Suppressor macrophage treated with lipopolysaccharide for 1 hour (primary cell): ENCODE measurements around the gene RAVER1.
"Not testable (repeated sequence)": the region's sequence is repeated elsewhere in the genome, so short reads cannot be mapped to it uniquely, and the experiment has no call there.

Experiments
- DNase-seq, 3 donors: peaks; one replicate each; pipeline ENCODE4 v3.0.0-alpha.2; 2020 to 2022

Gene RAVER1

DNA sequence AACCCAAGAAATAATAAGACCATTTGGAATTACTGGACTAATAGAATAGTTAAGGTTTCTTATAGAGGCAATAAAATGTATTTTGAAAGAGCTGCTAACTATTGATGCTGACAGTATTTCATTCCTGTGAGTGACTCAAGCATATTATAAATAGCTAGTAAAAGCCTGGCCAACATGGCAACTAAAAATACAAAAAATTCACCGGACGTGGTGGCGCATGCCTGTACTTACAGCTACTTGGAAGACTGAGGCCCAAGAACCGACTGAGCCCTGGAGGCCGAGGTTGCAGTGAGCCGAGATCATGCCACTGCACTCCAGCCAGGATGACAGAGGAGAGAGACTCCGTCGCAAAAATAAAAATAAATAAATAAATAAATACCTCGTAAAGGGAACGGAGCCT, 11.5 kb upstream of the RAVER1 start:
- DNase-seq: no peak

DNA sequence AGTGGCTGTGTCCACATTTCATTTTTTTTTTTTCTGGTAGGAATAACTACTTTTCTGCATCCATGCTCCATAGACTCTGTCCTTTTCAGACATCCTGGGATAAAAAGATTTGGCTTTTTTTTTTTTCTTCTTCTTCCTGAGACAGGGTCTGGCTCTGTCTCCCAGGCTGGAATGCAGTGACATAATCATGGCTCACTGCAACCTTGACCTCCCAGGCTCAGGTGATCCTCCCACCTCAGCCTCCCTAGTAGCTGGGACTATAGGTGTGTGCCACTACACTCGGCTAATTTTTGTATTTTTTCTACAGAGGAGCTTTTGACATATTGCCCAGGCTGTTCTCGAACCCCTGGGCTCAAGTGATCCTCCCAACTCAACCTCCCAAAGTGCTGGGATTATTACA, 10.2 kb upstream of the RAVER1 start:
- DNase-seq: no peak

DNA sequence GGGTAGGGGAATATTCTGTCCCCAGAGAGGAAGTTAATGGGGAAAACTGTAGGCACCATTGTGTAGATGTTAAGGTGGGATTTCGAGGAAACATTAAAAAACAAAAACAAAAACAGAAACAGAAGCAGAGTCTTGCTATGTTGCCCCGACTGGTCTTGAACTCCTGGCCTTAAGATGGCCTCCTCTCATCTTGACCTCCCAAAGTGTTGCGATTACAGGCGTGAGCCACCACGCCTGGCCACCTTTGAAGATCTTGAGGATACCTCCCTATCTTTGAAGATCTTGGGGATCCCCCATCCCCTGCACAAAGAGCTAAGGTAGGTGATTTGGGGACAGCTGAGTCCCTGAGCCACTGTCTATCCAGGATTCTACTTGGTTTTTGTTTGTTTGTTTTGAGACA, 6.6 kb upstream of the RAVER1 start:
- DNase-seq: no peak

DNA sequence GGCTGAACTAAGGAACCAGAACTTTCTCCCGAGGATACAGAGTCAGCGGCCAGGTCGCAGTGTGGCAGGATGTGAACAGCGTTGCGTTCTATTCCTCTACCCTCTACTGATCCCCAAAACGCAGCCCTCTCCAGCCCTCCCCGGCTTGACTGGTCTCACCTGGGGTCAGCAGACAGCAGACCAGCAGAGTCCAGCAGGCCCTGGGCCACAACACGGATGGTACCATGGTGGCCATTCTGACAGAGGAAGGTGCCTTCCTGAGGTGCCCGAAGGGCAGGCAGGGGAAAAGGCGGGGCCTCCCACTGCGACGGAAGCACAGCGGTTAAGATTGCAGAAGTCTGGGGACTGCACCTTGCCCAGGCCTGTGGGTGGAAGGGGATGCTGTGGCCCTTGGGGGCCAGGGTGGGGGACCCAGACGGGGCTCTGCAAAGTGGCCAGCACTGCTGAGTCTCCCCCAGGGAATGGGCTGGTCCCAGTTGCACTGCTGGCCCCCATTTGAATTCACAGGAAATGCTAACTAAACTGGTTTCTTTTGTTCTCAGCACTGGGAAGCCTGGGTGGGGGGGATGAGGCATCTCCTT, 6.1 kb upstream of the RAVER1 start, which contains the start of gene ICAM3:
TSS of gene ICAM3 (minus strand) at position 245 of the 581 bp plus-strand sequence. CDS start at position 235, 10 bp downstream.
- peak; percentile 50 to 69 (median 53) for DNase-seq

DNA sequence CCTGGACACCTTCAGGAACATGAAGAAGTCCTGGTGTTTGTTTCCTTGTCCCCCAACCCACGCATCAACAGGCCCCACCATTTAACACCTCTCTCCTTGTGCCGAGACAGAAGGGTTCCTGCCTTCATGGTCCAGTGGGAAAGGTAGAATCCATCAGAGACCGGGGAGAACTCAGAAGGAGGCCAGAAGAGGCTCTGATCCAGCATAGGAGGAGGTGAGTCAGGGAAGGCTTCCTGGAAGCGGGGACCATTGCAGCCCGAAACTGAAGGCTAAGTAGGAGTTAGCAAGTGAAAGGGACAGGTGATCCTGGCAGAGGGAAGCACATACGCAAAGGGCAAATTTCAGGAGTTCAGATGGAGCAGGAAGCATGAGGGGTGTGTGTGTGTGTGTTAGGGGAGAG, 5.6 kb upstream of the RAVER1 start:
- no peak for DNase-seq

DNA sequence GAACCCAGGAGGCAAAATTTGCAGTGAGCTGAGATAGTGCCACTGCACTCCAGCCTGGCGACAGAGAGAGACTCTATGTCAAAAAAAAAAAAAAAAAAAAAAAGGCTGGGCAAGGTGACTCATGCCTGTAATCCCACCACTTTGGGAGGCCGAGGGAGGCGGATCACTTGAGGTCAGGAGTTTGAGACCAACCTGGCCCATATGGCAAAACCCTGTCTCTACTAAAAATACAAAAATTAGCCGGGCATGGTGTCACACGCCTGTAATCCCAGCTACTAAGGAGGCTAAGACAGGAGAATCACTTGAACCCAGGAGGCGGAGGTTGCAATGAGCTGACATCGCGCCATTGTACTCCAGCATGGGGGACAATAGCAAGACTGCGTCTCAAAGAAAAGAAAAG, 3.4 kb upstream of the RAVER1 start:
- DNase-seq: not testable (repeated sequence)

DNA sequence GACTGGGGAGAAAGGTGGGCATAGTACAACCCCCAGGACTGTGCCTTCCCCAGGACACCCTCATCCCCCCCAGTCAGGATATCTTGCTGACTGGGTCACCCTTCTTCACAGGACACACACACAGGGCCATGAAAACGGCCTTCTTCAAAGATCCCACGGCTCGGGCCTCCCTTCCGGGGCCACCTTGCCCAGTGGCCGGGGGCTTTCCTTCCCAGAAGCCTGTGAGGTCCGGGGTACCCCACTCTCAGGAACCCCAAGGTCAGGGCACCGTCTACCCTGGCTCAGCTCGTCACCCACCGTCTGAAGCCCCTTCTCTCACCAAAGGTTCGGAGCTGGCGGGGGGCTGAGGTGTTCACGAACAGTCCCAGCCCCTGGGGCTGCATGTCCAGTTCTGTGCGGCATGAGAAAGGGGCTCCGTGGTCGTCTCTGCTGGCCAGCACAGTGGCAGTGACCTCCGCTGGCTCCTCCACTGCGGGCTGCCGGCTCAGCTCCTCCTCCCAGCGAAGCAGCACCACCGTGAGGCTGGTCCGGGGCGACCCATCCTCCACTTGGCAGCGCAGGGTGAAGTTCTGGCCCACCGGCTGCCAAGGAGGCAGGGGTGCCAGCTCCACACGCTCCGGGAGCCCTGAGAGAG, 2.1 kb upstream of the RAVER1 start:
- DNase-seq: no peak

DNA sequence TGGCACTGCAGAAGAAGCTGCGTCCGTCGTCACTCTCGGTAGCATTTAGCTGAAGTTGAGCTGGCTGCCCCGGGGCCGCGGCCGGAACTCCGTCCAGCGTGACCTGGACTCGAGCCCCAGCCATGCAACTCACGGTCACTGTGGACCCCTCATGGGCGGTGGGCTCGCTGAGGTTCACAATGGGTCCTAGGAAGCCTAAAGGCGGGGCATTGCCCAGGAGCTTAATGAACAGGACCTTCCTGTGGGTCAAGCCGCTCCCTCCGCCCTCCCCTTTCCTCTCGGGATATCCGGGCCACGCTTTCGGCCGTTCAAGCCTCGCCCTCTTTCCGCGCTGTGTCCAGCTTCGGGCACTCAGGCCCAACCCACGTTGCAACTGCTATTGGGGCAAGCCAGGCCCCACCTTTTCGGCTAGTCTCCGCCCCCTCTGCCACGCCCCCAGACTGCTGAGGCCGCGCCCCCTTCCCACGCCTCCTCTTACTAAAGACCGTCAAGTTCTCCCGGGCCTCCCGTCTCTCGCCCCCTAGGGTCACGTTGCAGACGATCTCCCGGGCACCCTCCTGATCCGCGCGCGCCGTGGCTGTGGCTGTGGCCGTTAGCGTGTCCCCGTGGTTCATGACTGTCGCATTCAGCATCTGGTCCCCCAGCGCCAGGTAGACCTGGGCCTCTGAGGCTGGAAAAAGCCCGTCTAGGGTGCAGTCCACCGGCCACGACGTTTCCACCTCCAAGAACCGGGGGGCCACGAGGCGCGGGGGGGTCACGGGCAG, 1.4 kb upstream of the RAVER1 start:
- DNase-seq: peak; percentile 63 to 79 (median 65)

DNA sequence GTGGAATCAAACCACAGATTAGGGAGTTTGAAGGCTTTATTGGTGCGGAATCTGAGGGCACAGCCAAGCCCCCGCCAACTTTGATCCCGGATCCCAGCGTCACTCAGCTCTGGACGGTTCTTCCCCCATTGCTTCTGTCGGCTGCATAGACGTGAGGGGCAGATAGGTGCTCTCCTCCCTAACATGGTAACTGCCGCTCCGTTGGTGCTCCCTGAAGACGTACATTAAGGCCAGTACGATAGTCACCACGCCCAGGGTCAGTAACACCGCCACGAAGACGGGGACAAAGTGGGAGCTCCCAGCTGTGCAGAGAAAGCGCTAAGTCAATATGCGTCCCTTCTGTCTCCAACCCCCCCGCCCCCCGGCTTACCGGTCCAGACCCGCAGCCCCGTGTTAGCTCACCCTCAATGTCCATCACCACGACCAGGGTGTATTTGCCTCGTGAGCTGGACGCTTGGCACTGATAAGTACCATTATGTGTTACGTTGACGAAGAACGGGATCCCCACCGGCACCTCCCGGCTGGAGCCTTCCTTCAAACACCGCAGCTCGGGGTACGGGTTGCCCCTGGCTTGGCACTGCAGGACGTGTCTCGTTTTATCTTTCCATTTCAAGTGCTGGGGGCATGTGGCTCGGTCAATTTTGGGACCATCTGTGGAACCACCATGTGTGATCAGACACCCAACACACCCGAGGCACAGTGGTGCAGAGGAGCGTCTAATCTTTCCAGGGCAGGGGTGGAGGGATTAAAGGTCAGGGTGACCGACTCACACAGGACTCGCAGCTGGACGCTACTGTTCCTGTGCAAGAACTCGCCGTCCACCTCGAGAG, 644 bp upstream of the RAVER1 start:
- DNase-seq: no peak

DNA sequence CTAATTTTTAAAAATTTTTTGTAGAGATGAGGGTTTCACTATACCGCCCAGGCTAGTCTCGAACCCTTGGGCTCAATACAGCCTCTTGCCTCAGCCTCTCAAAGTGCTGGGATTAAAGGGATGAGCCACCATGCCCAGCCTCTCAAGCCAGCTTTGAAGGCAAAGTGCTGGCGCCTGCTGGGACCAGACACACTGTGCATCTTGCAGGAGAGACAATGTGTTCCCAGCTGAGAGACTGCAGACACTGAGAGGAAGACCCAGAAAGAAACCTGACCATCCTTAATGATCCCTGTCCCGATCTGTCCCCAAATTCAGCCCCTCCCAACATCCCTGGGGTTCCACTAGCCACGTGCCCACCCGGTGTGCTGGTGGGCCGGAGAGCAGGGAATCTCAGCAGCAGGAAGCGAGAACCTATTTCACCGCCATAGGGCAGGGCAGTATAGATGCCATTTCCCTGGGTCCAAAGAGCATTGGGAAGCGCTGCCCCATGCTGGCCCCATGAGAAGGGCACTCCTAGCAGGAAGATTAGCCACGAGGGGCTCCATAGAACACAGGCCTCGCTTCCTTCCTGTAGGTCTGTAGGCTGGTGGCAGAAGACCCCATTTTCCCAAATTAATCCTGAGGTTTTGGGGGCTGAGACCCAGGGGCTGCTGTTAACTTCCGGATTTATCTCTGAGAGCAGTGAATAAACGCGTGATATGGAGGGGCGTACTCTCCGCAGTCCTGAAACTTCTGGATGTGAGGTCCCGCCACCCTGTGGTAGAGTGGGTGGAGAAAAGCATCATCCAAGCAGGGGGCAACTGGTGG, 968 bp downstream of the RAVER1 start:
- no peak for DNase-seq

DNA sequence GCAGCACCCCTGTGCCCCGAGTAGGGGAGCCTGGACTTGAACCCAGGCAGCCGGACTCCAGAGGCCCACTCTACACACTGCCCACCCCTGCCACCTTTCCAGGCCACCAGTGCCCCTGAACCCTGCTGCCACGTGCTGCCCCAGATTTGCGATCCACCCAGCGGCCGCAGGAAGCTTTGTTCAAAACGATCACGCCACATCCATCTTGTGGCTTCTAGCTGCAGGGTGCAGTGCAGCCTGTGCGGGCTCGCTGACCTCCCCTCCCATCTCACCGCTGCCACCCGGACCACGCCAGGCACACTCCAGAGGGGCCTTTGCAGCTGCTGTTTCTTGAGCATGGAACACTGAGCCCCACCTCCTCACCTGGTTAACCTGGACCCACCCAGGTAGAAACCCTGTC, 3.8 kb downstream of the RAVER1 start:
- DNase-seq: no peak

DNA sequence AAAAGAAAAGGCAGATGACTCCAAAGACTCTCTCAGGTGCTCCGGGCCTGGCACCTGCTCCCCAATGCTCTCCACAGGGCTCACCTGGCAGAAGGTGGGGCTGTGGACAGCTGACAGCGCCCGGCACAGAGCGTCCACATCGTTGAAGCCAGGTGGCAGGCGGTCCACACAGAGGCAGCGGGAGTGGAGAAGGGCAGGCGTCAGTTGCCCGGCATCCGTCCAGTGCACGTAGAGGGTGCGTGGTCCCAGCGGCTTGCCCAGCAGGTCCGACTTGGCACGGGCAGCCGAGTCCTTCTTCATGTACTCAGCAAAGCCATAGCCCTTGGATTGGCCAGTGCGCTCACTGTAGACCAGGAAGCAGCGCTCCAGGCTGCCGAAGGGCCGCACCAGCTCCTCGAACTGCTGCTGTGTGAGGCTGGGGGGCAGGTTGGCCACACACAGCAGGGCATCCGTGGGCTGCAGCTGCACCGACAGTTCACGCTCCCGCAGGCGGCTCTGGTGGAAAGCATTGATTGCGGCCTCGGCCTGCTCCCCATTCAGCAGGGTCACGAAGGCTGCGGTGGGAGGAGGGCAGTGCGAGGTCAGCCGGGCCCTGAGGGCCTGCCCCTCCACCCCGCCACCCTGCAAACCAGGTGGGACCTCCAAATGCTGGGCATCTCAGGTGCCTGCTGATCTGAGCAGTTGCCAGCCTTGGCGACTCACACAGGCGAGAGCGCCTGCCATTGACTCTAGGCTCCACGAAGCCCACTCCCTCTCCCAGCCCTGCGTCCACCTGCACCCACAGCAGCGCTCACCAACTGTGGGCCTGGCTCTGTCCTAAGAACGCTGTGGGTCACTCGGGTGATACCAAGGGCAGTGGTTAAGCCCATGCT, 4.5 kb downstream of the RAVER1 start:
- DNase-seq: no peak

DNA sequence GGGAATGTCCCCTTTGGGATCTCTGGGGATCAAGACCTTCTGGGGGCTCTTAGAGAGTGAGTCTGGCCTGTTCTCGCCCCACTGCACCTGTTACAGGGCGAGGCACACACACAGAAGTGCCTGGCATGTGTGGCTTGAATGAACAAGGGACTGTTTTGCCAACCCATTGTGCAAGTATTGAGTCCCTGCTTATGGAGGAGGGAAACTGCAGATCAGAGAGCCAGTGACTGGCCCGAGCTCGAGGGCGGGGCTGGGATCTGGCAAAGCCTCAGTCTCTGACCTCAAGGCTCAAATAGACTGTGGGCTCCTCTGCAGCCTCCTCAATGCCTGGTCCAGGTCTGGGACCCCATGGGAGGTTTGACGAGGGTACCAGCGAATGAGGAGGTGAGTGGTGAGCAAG, 5.5 kb downstream of the RAVER1 start:
- DNase-seq: no peak

DNA sequence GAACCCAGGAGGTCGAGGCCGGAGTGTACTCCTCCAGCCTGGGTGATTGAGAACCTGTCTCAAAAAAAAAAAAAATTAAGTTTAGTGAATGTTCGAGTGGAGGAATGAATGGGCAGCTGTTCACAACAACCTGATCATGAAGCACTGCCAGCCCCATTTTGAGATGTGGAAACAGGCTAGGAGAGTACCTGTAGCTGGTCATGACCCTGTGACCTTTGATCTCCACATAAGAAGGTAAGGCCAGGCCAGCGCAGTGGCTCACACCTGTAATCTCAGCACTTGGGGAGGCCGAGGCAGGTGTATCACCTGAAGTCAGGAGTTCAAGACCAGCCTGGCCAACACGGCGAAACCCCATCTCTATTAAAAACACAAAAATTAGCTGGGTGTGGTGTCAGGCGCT, 7.6 kb downstream of the RAVER1 start:
- no peak for DNase-seq

DNA sequence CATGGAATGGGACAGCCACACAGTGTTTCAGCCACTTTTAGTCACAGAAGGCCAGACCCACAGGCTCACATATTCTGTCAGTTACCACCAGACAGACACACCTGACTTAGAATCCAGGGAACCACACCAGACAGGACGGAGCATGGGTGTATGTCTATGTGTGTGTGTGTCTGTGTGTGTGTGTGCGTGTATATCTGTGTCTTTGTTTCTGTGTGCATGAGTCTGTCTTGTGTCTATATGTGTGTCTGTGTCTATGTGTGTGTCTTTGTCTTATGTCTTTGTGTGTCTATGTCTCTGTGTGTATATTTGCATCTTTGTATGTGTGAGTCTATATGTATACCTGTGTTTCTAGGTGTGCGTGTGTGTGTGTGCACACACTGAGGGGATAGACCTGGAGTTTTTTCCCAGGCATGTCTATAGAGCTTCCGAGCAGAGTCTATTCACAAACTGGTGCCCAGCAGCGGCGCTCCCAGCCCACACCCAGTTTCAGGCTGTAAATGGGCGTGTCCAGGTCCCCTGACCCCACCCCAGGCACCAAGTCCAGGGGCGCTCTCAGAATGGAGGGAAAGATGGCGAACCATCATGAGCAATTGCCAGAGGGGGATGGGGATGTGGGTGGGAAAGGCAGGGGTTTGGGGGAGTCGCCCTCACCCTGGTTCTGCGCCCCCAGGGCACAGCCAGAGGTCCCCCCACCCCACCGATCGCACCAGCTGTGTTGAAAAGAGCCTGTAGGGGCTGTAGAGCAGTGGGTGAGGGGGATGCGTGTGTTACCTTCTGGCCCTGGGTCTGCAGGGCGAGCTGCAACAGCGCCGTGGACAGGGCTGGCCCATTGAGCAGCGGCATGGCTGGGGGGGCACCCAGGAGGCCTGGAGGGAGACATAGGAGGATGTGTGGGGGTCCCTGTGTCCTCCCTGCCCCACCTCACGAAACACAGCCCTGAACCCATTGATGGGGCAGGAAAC, 11.2 kb downstream of the RAVER1 start:
- no peak for DNase-seq

DNA sequence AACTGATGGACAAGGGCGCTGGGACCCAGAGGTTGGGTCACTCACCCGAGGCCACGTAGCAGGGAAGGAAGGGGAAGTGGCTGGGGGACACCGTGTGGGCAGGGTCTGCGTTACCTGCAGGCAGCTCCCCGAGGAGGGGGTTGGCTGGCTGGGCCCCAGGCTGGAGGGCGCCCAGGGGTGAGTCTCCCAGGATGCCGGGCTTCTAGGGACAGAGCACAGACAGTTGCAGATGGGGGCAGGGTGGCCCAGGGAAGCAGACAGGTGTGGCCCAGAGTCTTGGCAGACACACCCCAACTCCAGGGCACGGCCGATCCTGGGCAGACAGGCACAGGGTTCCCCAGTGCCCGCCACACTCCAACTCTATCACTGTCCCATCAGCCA, 11.9 kb downstream of the RAVER1 start:
- DNase-seq: no peak

DNA sequence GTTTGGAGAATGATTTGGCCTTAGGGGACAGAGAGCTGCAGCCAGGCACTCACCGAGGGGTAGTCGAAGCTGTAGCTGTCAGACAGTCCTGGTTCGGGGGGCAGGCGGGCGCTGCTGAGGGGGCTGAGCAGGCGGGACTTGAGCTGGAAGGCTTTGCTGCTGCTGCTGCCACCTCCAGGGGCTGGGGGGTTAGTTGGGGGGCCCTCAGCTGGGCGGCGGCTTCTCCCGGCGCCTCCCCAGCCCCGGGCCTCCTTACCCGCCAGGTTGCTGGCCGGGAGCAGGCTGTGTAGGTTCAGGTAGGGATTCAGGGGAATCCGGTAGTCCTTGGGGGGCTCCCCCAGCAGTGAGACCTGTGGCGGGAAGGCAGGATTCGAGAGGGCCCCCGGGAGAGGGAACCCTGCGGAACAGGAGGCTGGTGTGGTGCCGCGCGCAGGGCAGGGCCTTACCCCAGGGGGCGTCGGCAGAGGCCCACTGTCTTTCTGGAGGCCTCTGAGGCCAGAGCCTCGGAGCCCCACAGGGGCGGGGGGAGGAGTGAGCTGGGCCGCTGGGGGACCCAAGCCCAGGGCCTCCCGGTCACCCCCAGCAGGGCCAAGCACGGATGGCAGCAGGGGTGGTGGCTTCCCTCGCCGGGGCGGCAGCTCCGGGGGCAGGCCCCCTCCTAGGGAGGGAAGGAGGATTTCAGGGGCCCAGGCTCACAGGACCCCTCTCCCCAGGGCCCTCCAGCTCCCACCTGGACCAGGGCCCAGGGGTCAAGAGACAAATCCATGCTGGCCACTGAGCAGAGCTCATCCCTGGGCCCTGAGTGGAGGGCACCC, 12.5 kb downstream of the RAVER1 start:
- DNase-seq: no peak

DNA sequence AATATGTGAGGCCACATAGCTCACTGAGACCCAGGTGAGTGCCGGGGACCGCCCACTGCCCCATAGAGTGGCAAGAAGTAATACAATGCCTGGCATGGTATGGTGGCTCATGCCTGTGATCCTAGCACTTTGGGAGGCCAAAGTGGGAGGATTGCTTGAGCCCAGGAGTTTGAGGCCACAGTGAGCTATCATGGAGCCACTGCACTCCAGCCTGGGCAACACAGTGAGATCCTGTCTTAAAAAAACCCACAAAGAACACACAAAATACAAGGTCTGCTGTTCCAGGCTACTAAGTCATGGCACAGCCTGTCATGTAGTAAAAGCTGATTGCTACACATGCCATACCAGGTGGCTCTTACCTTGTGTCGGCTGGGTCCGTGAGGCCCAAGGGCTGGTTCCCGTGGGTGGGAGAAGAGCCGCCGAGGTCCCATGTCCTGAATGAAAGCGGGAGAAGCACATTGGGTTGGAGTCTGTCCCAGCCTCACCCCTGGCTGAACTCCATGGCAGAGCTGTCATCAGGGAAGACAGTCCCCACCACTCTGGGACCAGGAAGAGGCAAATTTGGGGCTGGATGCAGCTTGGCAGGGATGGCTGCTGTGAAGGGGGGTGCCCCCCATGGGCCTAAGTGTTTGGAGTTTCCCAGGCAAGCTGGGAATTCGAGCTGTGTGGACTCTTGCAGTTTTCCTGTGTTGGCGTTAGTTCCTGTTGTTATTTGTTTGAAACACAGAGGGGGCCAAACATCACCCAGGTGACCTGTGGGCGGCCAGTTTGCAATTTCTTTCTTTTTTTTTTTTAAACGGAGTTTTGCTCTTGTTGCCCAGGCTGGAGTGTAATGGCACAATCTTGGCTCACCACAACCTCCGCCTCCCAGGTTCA, 14.3 kb downstream of the RAVER1 start:
- DNase-seq: peak; percentile 28 to 50 (median 45)
